ENCODE results near the gene SMIM21. TPM values are rescaled to one million over a fixed set of nuclear protein-coding genes. Genes with fewer than 3 reads are reported as not detected.

The SMIM21 gene
- not detected for total RNA-seq

GRCh38 chr18:75427603-75428002, at the start of gene SMIM21:
Gene SMIM21 (minus strand): TSS chr18:75427703. CDS start chr18:75427563, 140 bp downstream.
- CTCF ChIA-PET = no interaction called here
- Mint-ChIP-seq H3K27me3 (peaks cover 13% of the 10 kb centered on the region), H3K4me3 (no peak within 1 kb of the TSS), H3K4me1 (no peaks in the 10 kb centered on the region), H3K36me3 (no peaks in the 10 kb centered on the region), H3K9me3 (ENCODE audit: low read depth) (no peaks in the 10 kb centered on the region), H3K27ac (no peak within 1 kb of the TSS)
- DNase-seq = no peak
- ATAC-seq = no peak

- DNase-seq = no peak
- H3K4me3 Mint-ChIP-seq = no peak overlapping the region
- H3K27me3 Mint-ChIP-seq = peaks cover 7% of the 10 kb centered on the region
- no peak overlapping the region for H3K27ac Mint-ChIP-seq
- CTCF ChIA-PET = no interaction called here
- H3K4me1 Mint-ChIP-seq = no peaks in the 10 kb centered on the region
- H3K36me3 Mint-ChIP-seq = no peaks in the 10 kb centered on the region
- no peak for ATAC-seq
- no peaks in the 10 kb centered on the region for H3K9me3 Mint-ChIP-seq (ENCODE audit: low read depth)
Observed at GRCh38 chr18:75475228-75475627, 47.7 kb upstream of the SMIM21 start.

GRCh38 chr18:75474332-75474731, 46.8 kb upstream of the SMIM21 start:
- Mint-ChIP-seq H3K27ac (no peak overlapping the region), H3K36me3 (no peaks in the 10 kb centered on the region), H3K4me1 (no peaks in the 10 kb centered on the region), H3K9me3 (ENCODE audit: low read depth) (no peaks in the 10 kb centered on the region), H3K4me3 (no peak overlapping the region), H3K27me3 (peaks cover 10% of the 10 kb centered on the region)
- CTCF ChIA-PET = no interaction called here
- no peak for ATAC-seq
- no peak for DNase-seq

- Mint-ChIP-seq H3K4me3 (no peak overlapping the region), H3K36me3 (no peaks in the 10 kb centered on the region), H3K27ac (no peak overlapping the region), H3K27me3 (peaks cover 10% of the 10 kb centered on the region), H3K4me1 (no peaks in the 10 kb centered on the region), H3K9me3 (ENCODE audit: low read depth) (no peaks in the 10 kb centered on the region)
- ATAC-seq (no peak), DNase-seq (no peak)
- CTCF ChIA-PET = no interaction called here
Observed at GRCh38 chr18:75473316-75473715, 45.8 kb upstream of the SMIM21 start.

- no peak overlapping the region for H3K4me3 Mint-ChIP-seq
- H3K27ac Mint-ChIP-seq = no peak overlapping the region
- no peak for ATAC-seq
- H3K36me3 Mint-ChIP-seq = no peaks in the 10 kb centered on the region
- no peaks in the 10 kb centered on the region for H3K9me3 Mint-ChIP-seq (ENCODE audit: low read depth)
- H3K4me1 Mint-ChIP-seq = no peaks in the 10 kb centered on the region
- CTCF ChIA-PET = no interaction called here
- H3K27me3 Mint-ChIP-seq = peaks cover 10% of the 10 kb centered on the region
- DNase-seq = no peak
Observed at GRCh38 chr18:75472906-75473305, 45.4 kb upstream of the SMIM21 start.

- no peak overlapping the region for H3K4me3 Mint-ChIP-seq
- CTCF ChIA-PET = no interaction called here
- ATAC-seq = no peak
- H3K36me3 Mint-ChIP-seq = no peaks in the 10 kb centered on the region
- no peak overlapping the region for H3K27ac Mint-ChIP-seq
- peaks cover 13% of the 10 kb centered on the region for H3K27me3 Mint-ChIP-seq
- H3K4me1 Mint-ChIP-seq = no peaks in the 10 kb centered on the region
- H3K9me3 Mint-ChIP-seq (ENCODE audit: low read depth) = no peaks in the 10 kb centered on the region
- DNase-seq = no peak
Observed at GRCh38 chr18:75472396-75472795, 44.9 kb upstream of the SMIM21 start.

GRCh38 chr18:75471850-75472249, 44.3 kb upstream of the SMIM21 start:
- Mint-ChIP-seq H3K36me3 (no peaks in the 10 kb centered on the region), H3K27me3 (peaks cover 13% of the 10 kb centered on the region), H3K9me3 (ENCODE audit: low read depth) (no peaks in the 10 kb centered on the region), H3K4me1 (no peaks in the 10 kb centered on the region), H3K27ac (no peak overlapping the region), H3K4me3 (no peak overlapping the region)
- CTCF ChIA-PET = no interaction called here
- no peak for DNase-seq
- no peak for ATAC-seq

GRCh38 chr18:75467851-75468250, 40.3 kb upstream of the SMIM21 start:
- CTCF ChIA-PET = no interaction called here
- no peaks in the 10 kb centered on the region for H3K9me3 Mint-ChIP-seq (ENCODE audit: low read depth)
- no peak for ATAC-seq
- peaks cover 7% of the 10 kb centered on the region for H3K27me3 Mint-ChIP-seq
- no peak overlapping the region for H3K27ac Mint-ChIP-seq
- no peaks in the 10 kb centered on the region for H3K36me3 Mint-ChIP-seq
- no peak for DNase-seq
- no peak overlapping the region for H3K4me3 Mint-ChIP-seq
- H3K4me1 Mint-ChIP-seq = no peaks in the 10 kb centered on the region

- no peak overlapping the region for H3K4me3 Mint-ChIP-seq
- H3K27me3 Mint-ChIP-seq = peaks cover 6% of the 10 kb centered on the region
- H3K4me1 Mint-ChIP-seq = no peaks in the 10 kb centered on the region
- ATAC-seq (no peak), DNase-seq (no peak)
- H3K27ac Mint-ChIP-seq = no peak overlapping the region
- no peaks in the 10 kb centered on the region for H3K9me3 Mint-ChIP-seq (ENCODE audit: low read depth)
- H3K36me3 Mint-ChIP-seq = no peaks in the 10 kb centered on the region
- CTCF ChIA-PET = no interaction called here
Observed at GRCh38 chr18:75467281-75467795, 39.8 kb upstream of the SMIM21 start.

- Mint-ChIP-seq H3K27ac (no peak overlapping the region), H3K4me3 (no peak overlapping the region), H3K9me3 (ENCODE audit: low read depth) (peaks cover 3% of the 10 kb centered on the region), H3K36me3 (no peaks in the 10 kb centered on the region), H3K27me3 (peaks cover 4% of the 10 kb centered on the region), H3K4me1 (no peaks in the 10 kb centered on the region)
- CTCF ChIA-PET = no interaction called here
- DNase-seq = no peak
- no peak for ATAC-seq
Observed at GRCh38 chr18:75464356-75464755, 36.9 kb upstream of the SMIM21 start.

- CTCF ChIA-PET = no interaction called here
- Mint-ChIP-seq H3K4me1 (no peaks in the 10 kb centered on the region), H3K36me3 (no peaks in the 10 kb centered on the region), H3K27ac (no peak overlapping the region), H3K9me3 (ENCODE audit: low read depth) (peaks cover 6% of the 10 kb centered on the region), H3K27me3 (peaks cover 9% of the 10 kb centered on the region), H3K4me3 (no peak overlapping the region)
- ATAC-seq = no peak
- no peak for DNase-seq
Observed at GRCh38 chr18:75462178-75462832, 34.8 kb upstream of the SMIM21 start.

GRCh38 chr18:75456199-75456631, 28.7 kb upstream of the SMIM21 start:
- peaks cover 2% of the 10 kb centered on the region for H3K36me3 Mint-ChIP-seq
- H3K27ac Mint-ChIP-seq = no peak overlapping the region
- H3K4me3 Mint-ChIP-seq = no peak overlapping the region
- CTCF ChIA-PET = no interaction called here
- DNase-seq (no peak), ATAC-seq (no peak)
- peaks cover 49% of the 10 kb centered on the region for H3K27me3 Mint-ChIP-seq
- peaks cover 6% of the 10 kb centered on the region for H3K4me1 Mint-ChIP-seq
- H3K9me3 Mint-ChIP-seq (ENCODE audit: low read depth) = peaks cover 6% of the 10 kb centered on the region

- H3K27me3 Mint-ChIP-seq = peaks cover 53% of the 10 kb centered on the region
- no peak for ATAC-seq
Observed at GRCh38 chr18:75455249-75456198, 28.0 kb upstream of the SMIM21 start.

More at GRCh38 chr18:75455249-75456198, 28.0 kb upstream of the SMIM21 start:
- Mint-ChIP-seq H3K36me3 (peaks cover 2% of the 10 kb centered on the region), H3K4me1 (peaks cover 6% of the 10 kb centered on the region), H3K4me3 (no peak overlapping the region), H3K27ac (no peak overlapping the region), H3K9me3 (ENCODE audit: low read depth) (peaks cover 6% of the 10 kb centered on the region)
- DNase-seq = no peak
- CTCF ChIA-PET = no interaction called here

Measured in activated CD8-positive, alpha-beta memory T cell treated with anti-CD3 and anti-CD28 coated beads, Interleukin-2, amount 10 ng/mL, durations not matched to agents 7 days and 5 days (primary cell).